KMS-11 (cell line): ENCODE results near the gene LOXHD1.

Experiments
- H2AFZ ChIP-seq: fragments of 200-600 bp; sonication (generic); 2 replicates; pipeline ENCODE4 v1.6.1; 2016; ENCODE audit warnings: antibody characterized with exemption, mixed run types, low read depth
- H3K27ac ChIP-seq: fragments of 200-600 bp; sonication (generic); 2 replicates; pipeline ENCODE4 v1.6.1; 2016; ENCODE audit warnings: mild to moderate bottlenecking, mixed run types
- H3K27me3 ChIP-seq: fragments of 200-600 bp; sonication (generic); 2 replicates; pipeline ENCODE4 v1.6.1; 2017; ENCODE audit warnings: mild to moderate bottlenecking, low read depth, mixed run types, moderate library complexity; ENCODE audit not compliant: insufficient read depth
- H3K36me3 ChIP-seq: fragments of 200-600 bp; sonication (generic); 2 replicates; pipeline ENCODE4 v1.6.1; 2017; ENCODE audit warnings: mild to moderate bottlenecking, mixed run types; ENCODE audit not compliant: insufficient read depth
- H3K4me1 ChIP-seq: fragments of 200-600 bp; sonication (generic); 2 replicates; pipeline ENCODE4 v1.6.1; 2016; ENCODE audit warnings: mild to moderate bottlenecking, low read depth, mixed run types; ENCODE audit not compliant: poor library complexity, severe bottlenecking
- H3K4me2 ChIP-seq: fragments of 200-600 bp; sonication (generic); 2 replicates; pipeline ENCODE4 v1.7.0; 2016; ENCODE audit warnings: mild to moderate bottlenecking, mixed run types
- H3K4me3 ChIP-seq: fragments of 200-600 bp; sonication (generic); IDR thresholded peaks from 2 replicates; pipeline ENCODE4 v1.6.1; 2017; ENCODE audit warnings: low read depth, low read length, mixed read lengths; ENCODE audit not compliant: insufficient read depth
- H3K79me2 ChIP-seq: fragments of 200-600 bp; sonication (generic); 2 replicates; pipeline ENCODE4 v1.6.1; 2016; ENCODE audit warnings: low read depth, mixed run types; ENCODE audit not compliant: insufficient read depth
- H3K9ac ChIP-seq: fragments of 200-600 bp; sonication (generic); 2 replicates; pipeline ENCODE4 v1.6.1; 2016; ENCODE audit warnings: mild to moderate bottlenecking, mixed run types
- H4K20me1 ChIP-seq: fragments of 200-600 bp; sonication (generic); 2 replicates; pipeline ENCODE4 v1.6.1; 2016; ENCODE audit warnings: mild to moderate bottlenecking, mixed run types; ENCODE audit not compliant: insufficient read depth
- TF ChIP-seq, protein P1 (sequence below): fragments of 200-600 bp; sonication (generic); conservative IDR thresholded peaks from 2 replicates; pipeline ENCODE4 v1.6.1; 2017; ENCODE audit warnings: low read depth, mild to moderate bottlenecking, antibody characterized with exemption, low read length, moderate library complexity, mixed read lengths

The LOXHD1 gene, protein sequence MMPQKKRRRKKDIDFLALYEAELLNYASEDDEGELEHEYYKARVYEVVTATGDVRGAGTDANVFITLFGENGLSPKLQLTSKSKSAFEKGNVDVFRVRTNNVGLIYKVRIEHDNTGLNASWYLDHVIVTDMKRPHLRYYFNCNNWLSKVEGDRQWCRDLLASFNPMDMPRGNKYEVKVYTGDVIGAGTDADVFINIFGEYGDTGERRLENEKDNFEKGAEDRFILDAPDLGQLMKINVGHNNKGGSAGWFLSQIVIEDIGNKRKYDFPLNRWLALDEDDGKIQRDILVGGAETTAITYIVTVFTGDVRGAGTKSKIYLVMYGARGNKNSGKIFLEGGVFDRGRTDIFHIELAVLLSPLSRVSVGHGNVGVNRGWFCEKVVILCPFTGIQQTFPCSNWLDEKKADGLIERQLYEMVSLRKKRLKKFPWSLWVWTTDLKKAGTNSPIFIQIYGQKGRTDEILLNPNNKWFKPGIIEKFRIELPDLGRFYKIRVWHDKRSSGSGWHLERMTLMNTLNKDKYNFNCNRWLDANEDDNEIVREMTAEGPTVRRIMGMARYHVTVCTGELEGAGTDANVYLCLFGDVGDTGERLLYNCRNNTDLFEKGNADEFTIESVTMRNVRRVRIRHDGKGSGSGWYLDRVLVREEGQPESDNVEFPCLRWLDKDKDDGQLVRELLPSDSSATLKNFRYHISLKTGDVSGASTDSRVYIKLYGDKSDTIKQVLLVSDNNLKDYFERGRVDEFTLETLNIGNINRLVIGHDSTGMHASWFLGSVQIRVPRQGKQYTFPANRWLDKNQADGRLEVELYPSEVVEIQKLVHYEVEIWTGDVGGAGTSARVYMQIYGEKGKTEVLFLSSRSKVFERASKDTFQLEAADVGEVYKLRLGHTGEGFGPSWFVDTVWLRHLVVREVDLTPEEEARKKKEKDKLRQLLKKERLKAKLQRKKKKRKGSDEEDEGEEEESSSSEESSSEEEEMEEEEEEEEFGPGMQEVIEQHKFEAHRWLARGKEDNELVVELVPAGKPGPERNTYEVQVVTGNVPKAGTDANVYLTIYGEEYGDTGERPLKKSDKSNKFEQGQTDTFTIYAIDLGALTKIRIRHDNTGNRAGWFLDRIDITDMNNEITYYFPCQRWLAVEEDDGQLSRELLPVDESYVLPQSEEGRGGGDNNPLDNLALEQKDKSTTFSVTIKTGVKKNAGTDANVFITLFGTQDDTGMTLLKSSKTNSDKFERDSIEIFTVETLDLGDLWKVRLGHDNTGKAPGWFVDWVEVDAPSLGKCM (N-terminal part only)

DNA sequence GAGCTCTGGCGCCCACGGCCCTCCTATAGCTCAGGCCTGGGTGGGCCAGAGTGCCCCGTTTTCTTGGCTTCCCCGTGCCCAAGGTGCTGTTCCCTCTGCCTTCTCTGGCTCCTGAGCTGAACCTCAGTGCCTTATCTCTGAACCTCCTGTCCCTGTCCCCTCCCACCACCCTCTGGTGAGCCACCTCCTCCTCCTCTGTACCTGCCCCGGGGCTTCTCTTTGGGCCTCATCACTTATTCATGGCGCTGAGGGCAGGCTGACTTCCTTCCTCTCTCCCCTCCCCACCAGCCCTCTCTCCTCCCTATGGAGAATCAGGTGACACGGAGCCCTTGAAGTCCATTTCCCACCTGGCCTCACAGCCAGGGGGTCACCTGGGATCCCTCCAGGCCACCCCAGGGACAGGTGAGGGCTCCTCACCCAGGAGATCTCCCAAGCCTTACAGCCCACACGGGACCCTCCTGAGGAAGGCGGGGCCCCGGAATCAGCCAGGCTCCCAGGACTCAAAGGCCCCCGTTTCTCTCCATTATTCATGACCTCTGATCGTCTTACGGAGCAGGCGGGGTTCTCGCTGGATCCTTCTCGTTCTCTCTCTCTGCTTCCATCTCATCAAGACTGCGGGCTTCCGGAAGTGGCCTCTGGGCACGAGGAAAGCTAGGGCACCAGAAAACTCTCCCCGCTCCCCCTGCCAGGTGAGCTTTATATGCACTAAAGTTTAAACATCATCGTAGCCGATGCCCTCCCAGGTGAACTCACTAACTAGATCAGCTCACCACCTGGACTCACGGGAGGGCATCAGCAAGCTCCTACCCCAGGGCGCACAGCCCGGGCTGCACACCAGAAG is at the start of gene LOXHD1:
LOXHD1 (minus strand) TSS at position 106 of the 841 bp plus-strand sequence. CDS start 187 bp downstream, outside the sequence.
- H3K4me1 ChIP-seq = no peaks in the 10 kb centered on the region
- no peaks in the 10 kb centered on the region for H3K79me2 ChIP-seq
- no peak within 1 kb of the TSS for H3K4me3 ChIP-seq
- H2AFZ ChIP-seq = no peak within 1 kb of the TSS
- TF ChIP-seq, protein P1, sequence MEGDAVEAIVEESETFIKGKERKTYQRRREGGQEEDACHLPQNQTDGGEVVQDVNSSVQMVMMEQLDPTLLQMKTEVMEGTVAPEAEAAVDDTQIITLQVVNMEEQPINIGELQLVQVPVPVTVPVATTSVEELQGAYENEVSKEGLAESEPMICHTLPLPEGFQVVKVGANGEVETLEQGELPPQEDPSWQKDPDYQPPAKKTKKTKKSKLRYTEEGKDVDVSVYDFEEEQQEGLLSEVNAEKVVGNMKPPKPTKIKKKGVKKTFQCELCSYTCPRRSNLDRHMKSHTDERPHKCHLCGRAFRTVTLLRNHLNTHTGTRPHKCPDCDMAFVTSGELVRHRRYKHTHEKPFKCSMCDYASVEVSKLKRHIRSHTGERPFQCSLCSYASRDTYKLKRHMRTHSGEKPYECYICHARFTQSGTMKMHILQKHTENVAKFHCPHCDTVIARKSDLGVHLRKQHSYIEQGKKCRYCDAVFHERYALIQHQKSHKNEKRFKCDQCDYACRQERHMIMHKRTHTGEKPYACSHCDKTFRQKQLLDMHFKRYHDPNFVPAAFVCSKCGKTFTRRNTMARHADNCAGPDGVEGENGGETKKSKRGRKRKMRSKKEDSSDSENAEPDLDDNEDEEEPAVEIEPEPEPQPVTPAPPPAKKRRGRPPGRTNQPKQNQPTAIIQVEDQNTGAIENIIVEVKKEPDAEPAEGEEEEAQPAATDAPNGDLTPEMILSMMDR = no peak
- H3K36me3 ChIP-seq = no peaks in the 10 kb centered on the region
- H3K27ac ChIP-seq = no peak within 1 kb of the TSS
- no peaks in the 10 kb centered on the region for H3K27me3 ChIP-seq
- no peak within 1 kb of the TSS for H3K4me2 ChIP-seq
- H4K20me1 ChIP-seq = no peaks in the 10 kb centered on the region
- H3K9ac ChIP-seq = no peak within 1 kb of the TSS

DNA sequence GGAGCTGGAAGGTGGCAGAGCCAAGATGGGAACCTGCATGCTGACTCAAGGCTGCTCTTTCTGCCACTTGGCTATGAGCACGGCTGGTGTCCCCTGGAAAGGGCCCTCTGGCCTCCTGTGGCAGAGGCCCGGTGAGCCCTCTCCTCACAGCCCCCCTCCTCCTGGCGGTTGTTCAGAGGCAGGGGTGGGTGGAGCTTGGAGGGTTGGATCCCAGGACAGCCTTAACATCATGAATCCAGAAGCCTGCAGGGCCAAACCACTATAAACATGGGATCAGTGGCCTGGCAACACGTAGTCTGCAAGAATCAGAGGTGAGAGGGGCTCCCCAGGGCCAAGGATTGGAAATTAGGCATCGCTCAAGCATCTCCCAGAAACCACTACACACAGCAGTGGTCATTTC is 48.5 kb upstream of the LOXHD1 start:
- Histone ChIP-seq H3K4me2 (no peak overlapping the region), H3K9ac (no peak overlapping the region), H3K4me1 (no peaks in the 10 kb centered on the region), H3K4me3 (no peak overlapping the region), H3K79me2 (no peaks in the 10 kb centered on the region), H2AFZ (no peak overlapping the region), H3K27me3 (no peaks in the 10 kb centered on the region), H4K20me1 (no peaks in the 10 kb centered on the region), H3K36me3 (no peaks in the 10 kb centered on the region), H3K27ac (no peak overlapping the region)
- TF ChIP-seq, protein P1 = no peak

DNA sequence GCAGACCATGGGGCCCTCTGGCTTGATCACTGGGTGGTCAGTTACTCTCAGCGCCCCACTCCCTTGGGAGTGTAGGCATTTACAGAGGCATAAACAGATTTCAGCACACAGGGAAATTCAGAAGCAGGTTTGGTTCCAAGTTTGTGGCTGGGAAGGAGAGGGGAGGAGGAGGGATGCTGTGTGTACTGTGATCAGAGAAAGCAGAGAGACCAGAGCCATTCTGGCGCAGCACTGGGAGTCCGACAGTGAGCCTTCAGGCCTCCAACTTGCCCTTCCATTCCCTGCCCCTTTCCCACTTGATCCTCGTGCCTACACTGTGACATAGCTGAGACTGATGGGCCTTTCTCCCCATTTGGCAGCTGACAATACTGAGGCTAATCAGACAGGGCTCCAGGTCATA is 47.8 kb upstream of the LOXHD1 start:
- Histone ChIP-seq H2AFZ (no peak overlapping the region), H3K27me3 (no peaks in the 10 kb centered on the region), H3K27ac (no peak overlapping the region), H3K4me3 (no peak overlapping the region), H3K4me1 (no peaks in the 10 kb centered on the region), H3K4me2 (no peak overlapping the region), H4K20me1 (no peaks in the 10 kb centered on the region), H3K79me2 (no peaks in the 10 kb centered on the region), H3K9ac (no peak overlapping the region), H3K36me3 (no peaks in the 10 kb centered on the region)
- TF ChIP-seq, protein P1 = no peak
